Measurements from ENCODE around the gene CXorf58.

DNA sequence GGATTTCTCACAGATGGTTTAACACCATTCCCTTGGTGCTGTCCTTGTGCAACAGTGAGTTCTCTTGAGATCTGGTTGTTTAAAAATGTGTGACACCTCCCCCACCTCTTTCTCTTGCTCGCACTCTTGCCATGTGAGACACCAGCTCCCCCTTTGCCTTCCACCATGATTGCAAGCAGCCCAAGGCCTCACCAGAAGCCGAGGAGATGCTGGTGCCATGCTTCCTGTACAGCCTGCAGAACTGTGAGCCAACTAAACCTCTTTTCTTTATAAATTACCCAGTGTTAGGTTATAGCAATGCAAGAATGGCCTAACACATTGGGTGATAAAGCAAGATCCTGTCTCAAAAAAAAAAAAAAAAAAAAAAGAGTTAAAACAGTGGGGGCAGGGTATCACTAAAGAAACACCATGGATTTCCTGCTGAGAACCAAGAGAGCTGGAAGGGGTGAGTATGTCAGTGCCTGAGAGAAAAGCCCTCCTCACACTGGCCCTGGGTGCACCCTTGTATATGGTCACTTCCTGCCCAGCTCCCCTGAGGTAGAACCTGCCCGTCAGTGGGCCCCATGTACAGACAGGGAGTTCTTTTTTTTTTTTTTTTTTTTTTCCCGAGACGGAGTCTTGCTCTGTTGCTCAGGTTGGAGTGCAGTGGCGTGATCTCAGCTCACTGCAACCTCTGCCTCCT lies 46.5 kb upstream of the CXorf58 start:
- TF ChIP-seq, protein P1, sequence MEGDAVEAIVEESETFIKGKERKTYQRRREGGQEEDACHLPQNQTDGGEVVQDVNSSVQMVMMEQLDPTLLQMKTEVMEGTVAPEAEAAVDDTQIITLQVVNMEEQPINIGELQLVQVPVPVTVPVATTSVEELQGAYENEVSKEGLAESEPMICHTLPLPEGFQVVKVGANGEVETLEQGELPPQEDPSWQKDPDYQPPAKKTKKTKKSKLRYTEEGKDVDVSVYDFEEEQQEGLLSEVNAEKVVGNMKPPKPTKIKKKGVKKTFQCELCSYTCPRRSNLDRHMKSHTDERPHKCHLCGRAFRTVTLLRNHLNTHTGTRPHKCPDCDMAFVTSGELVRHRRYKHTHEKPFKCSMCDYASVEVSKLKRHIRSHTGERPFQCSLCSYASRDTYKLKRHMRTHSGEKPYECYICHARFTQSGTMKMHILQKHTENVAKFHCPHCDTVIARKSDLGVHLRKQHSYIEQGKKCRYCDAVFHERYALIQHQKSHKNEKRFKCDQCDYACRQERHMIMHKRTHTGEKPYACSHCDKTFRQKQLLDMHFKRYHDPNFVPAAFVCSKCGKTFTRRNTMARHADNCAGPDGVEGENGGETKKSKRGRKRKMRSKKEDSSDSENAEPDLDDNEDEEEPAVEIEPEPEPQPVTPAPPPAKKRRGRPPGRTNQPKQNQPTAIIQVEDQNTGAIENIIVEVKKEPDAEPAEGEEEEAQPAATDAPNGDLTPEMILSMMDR (IDR thresholded peaks at IDR 0.05; ENCODE audit: extremely low read depth in 1 of 2, insufficient read depth in 1 of 2, low read depth in 1 of 2, low read length in 2 of 2) = no peak
- no peak for TF ChIP-seq POLR2A (IDR thresholded peaks at IDR 0.05; ENCODE audit: low read depth, low read length)
- TF ChIP-seq FOS (IDR thresholded peaks at IDR 0.05; ENCODE audit: borderline replicate concordance, insufficient read depth, low read length) = no peak
- no peak for TF ChIP-seq POLR2AphosphoS5 (IDR thresholded peaks at IDR 0.05; ENCODE audit: insufficient read depth, low read depth, low read length)
- TF ChIP-seq MYC (IDR thresholded peaks at IDR 0.05; ENCODE audit: low read depth, low read length) = no peak
- TF ChIP-seq EZH2 (IDR thresholded peaks at IDR 0.05; ENCODE audit: borderline replicate concordance, low read depth, low read length, severe bottlenecking) = no peak
- TF ChIP-seq, protein P2, sequence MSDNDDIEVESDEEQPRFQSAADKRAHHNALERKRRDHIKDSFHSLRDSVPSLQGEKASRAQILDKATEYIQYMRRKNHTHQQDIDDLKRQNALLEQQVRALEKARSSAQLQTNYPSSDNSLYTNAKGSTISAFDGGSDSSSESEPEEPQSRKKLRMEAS (IDR thresholded peaks at IDR 0.05; ENCODE audit: insufficient read depth, insufficient read length) = no peak
- no peak for TF ChIP-seq JUN (IDR thresholded peaks at IDR 0.05; ENCODE audit: borderline replicate concordance, insufficient read depth, insufficient read length, low read depth)
- TF ChIP-seq GATA2 (IDR thresholded peaks at IDR 0.05; ENCODE audit: insufficient read depth, insufficient read length, low read depth, low read length) = no peak

Data from endothelial cell of umbilical vein (primary cell).